ENCODE measurements around the gene SNURF.
"Not testable (repeated sequence)": the region's sequence is repeated elsewhere in the genome, so short reads cannot be mapped to it uniquely, and the experiment has no call there.

DNA sequence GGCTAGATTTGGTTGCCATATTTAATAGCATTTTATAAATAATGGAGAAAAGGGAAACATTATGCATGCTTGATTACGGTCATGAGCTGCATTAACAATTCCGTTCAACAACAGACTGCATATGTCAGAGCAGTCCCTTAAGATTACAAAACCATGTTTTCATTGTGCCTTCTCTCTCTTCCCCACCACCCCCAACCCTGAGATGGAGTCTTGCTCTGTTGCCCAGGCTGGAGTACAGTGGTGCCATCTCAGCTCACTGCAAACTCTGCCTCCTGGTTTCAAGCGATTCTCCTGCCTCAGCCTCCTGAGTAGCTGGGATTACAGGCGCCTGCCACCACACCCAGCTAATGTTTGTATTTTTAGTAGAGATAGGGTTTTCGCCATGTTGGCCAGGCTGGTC, 17.9 kb downstream of the SNURF start:
- not testable (repeated sequence) for TF ChIP-seq FOXA1 (IDR thresholded peaks at IDR 0.05); TARDBP (IDR thresholded peaks at IDR 0.05); NFRKB (IDR thresholded peaks at IDR 0.05); SP1 (IDR thresholded peaks at IDR 0.05); HDGF (IDR thresholded peaks at IDR 0.05; ENCODE audit: borderline replicate concordance); FOXM1 (IDR thresholded peaks at IDR 0.05; ENCODE audit: borderline replicate concordance); L3MBTL2 (conservative IDR thresholded peaks at IDR 0.05); FOXK2 (IDR thresholded peaks at IDR 0.05); CTBP1 (IDR thresholded peaks at IDR 0.05; ENCODE audit: borderline replicate concordance)
